Heart left ventricle (tissue), 16 donors: ENCODE data around the gene P2RX6. TPM values are rescaled to one million over a fixed set of nuclear protein-coding genes. Genes with fewer than 3 reads are reported as not detected.
A peak's percentile ranks its signal among the peaks of the same experiment; 100 is the strongest.

Experiments used
- ATAC-seq, 4 donors: fragments of 200-7000 bp; cut with Tn5 transposase; one replicate each; pipeline ENCODE4 v1.9.1; 2020 to 2022; ENCODE audit warnings: moderate library complexity in 4 of 4, mild to moderate bottlenecking in 3 of 4, moderate number of reproducible peaks in 1 of 4
- DNase-seq, 5 donors: peaks; one replicate each; pipeline ENCODE4 v3.0.0-alpha.2; 2020
- H3K27ac ChIP-seq, 12 donors: fragments of 200-600 bp; sonication (generic) in 4 of 12; one replicate each; pipeline versions ENCODE4 v1.5.0 to v1.8.0; 2016 to 2022; ENCODE audit warnings: mild to moderate bottlenecking in 2 of 12
- H3K27me3 ChIP-seq, 9 donors: fragments of 200-600 bp; sonication (generic) in 2 of 9; one replicate each; pipeline versions ENCODE4 v1.5.1 to v1.8.0; 2016 to 2022; ENCODE audit warnings: mild to moderate bottlenecking in 3 of 9
- H3K36me3 ChIP-seq, 9 donors: fragments of 200-600 bp; sonication (generic) in 2 of 9; one replicate each; pipeline versions ENCODE4 v1.5.0 to v1.8.0; 2018 to 2022; ENCODE audit warnings: mild to moderate bottlenecking in 2 of 9
- H3K4me1 ChIP-seq, 12 donors: fragments of 200-600 bp; sonication (generic) in 4 of 12; one replicate each; pipeline versions ENCODE4 v1.5.0 to v1.8.0; 2016 to 2022; ENCODE audit warnings: mild to moderate bottlenecking in 3 of 12
- H3K4me3 ChIP-seq, 12 donors: fragments of 200-600 bp; sonication (generic) in 4 of 12; one replicate each; pipeline versions ENCODE4 v1.5.0 to v1.8.0; 2017 to 2022; ENCODE audit warnings: mild to moderate bottlenecking in 9 of 12, moderate library complexity in 4 of 12
- H3K9me3 ChIP-seq, 12 donors: fragments of 200-600 bp; sonication (generic) in 4 of 12; one replicate each; pipeline versions ENCODE4 v1.5.0 to v1.8.0; 2016 to 2022; ENCODE audit warnings: mild to moderate bottlenecking in 1 of 12
- CTCF ChIP-seq, 12 donors: fragments of 200-600 bp; sonication (generic) in 4 of 12; IDR thresholded peaks; one replicate each; pipeline versions ENCODE4 v1.5.0 to v1.8.0; 2018 to 2022; ENCODE audit warnings: antibody characterized with exemption in 12 of 12, mild to moderate bottlenecking in 5 of 12
- POLR2A ChIP-seq, 2 donors: fragments of 450-650 bp; IDR thresholded peaks; one replicate each; pipeline ENCODE4 v1.6.1; 2017; ENCODE audit warnings: antibody characterized with exemption in 2 of 2, mild to moderate bottlenecking in 2 of 2, moderate library complexity in 2 of 2
- WGBS, 4 donors: extraction: QIAGEN DNeasy Blood & Tissue Kit in 2 of 4; methylation state at CpG; one replicate each; pipeline versions ENCODE4 v1.1.5 to v1.1.7; 2013 to 2018; 5-methylcytosine and 5-hydroxymethylcytosine counted together
- intact Hi-C, 10 donors: fragments of 100-400 bp; cut with DNase I; formaldehyde crosslinking; loops; one replicate each; pipeline versions ENCODE4 v1.11.1 to v1.14.2; 2022
- polyA plus RNA-seq, 2 donors: library from polyadenylated mRNA; stranded (reverse); fragments of 200-250 nt; gene quantifications; one replicate each; pipeline ENCODE4 v1.2.3, GENCODE V29; 2013
- total RNA-seq, 9 donors: library from RNA; depleted of rRNA in 2 of 9; stranded (reverse); fragments of >200 nt in 2 of 9; fragmentation: NEBNext Ultra II Directional in 3 of 9; extraction: Animal tissue kit (Norgen Biotek cat#: 25700) in 3 of 9; gene quantifications; one replicate each; pipeline versions ENCODE4 v1.1.0 to v1.2.4, GENCODE V29; 2016 to 2023
- donor health status: ischemic (EF 13 %, LVEDD 7.1; RV severe dilation, severe dysfunction).
- donor health status: healthy with polysubstance abuse.
- donor health status: DM: no; HTN: yes; CAD: no.
- donor health status: DM: no; HTN: no; CAD: no.
- donor health status: ischemic (EF 25% LVEDD 6.9; RV normal size, moderate dysfunction).
- donor health status: ischemic (EF 25% LVEDD 5.7; RV mildly dilated, moderate dysfunction).
- donor health status: healthy.
- donor health status: DM: yes; HTN: yes; CAD: no.
- donor health status: ischemic (EF 35%, LVEDD 5.7; RV mildly dilated, moderate dysfunction).
- donor health status: nonischemic (EF 11% LVEDD 7.7; RV severe dilation, severe dysfunction).
- donor health status: DM: yes; HTN: yes; CAD: no.
- donor health status: PGD.
- donor health status: ischemic (EF 29% LVEDD 5.4; RV normal size, mild dysfunction).
- donor health status: nonischemic (EF 23%, LVEDD 6.1; RV moderate dilation, normal function).

P2RX6 gene
- total and polyA plus RNA-seq, 11 donors: 0.06 to 4.8 (median 1.5) TPM

GRCh38 chr22:21030032-21030431 lies 15.1 kb downstream of the P2RX6 start:
- DNase-seq (no peak), ATAC-seq (no peak)
- no peak overlapping the region for H3K27ac ChIP-seq
- peaks cover 9 to 52% (median 22%) of the 10 kb centered on the region in 9 donors for H3K27me3 ChIP-seq
- intact Hi-C loops: loop anchor here in 1 of 10 donors (10.0 kb wide), 1 partner anchor 65 kb away; no protein-coding TSS in a partner anchor
- no peaks in the 10 kb centered on the region for H3K9me3 ChIP-seq
- H3K36me3 ChIP-seq: no peaks in the 10 kb centered on the region
- H3K4me3 ChIP-seq: no peak overlapping the region
- TF ChIP-seq POLR2A (IDR thresholded peaks at IDR 0.05) (no peak), CTCF (IDR thresholded peaks at IDR 0.05) (no peak)
- WGBS, 4 donors: 86 to 91% (median 87%) methylated on average over 15 of the region's 15 CpGs
- peaks cover 0 to 17% (median 6%) of the 10 kb centered on the region in 12 donors for H3K4me1 ChIP-seq

- 91 to 93% (median 92%) methylated on average over 39 to 40 of the region's 40 CpGs for WGBS, 4 donors
- H3K4me1 ChIP-seq: peaks cover 0 to 17% (median 6%) of the 10 kb centered on the region in 12 donors
- H3K4me3 ChIP-seq: no peak overlapping the region
- H3K27me3 ChIP-seq: peaks cover 9 to 52% (median 22%) of the 10 kb centered on the region in 9 donors
- DNase-seq: no peak
- no peak overlapping the region for H3K27ac ChIP-seq
- TF ChIP-seq POLR2A (IDR thresholded peaks at IDR 0.05): no peak
- no peak for TF ChIP-seq CTCF (IDR thresholded peaks at IDR 0.05)
- ATAC-seq: no peak
- no peaks in the 10 kb centered on the region for H3K9me3 ChIP-seq
- no peaks in the 10 kb centered on the region for H3K36me3 ChIP-seq
- intact Hi-C loops: loop anchor here in 1 of 10 donors (10.0 kb wide), 1 partner anchor 64 kb away; no protein-coding TSS in a partner anchor
Observed at GRCh38 chr22:21030621-21031544, 15.9 kb downstream of the P2RX6 start.

- peak in 1 of 4 donors; percentile 5 for ATAC-seq
- intact Hi-C loops: loop anchor here in 1 of 10 donors (10.0 kb wide), 1 partner anchor 63 kb away; no protein-coding TSS in a partner anchor
- DNase-seq: no peak
- TF ChIP-seq CTCF (IDR thresholded peaks at IDR 0.05) (no peak), POLR2A (IDR thresholded peaks at IDR 0.05) (no peak)
- Histone ChIP-seq H3K27ac (no peak overlapping the region), H3K27me3 (peaks cover 9 to 52% (median 22%) of the 10 kb centered on the region in 9 donors), H3K9me3 (no peaks in the 10 kb centered on the region), H3K4me3 (peak overlapping the region in 5 of 12 donors; percentile 41 to 51 (median 49)), H3K4me1 (peaks cover 0 to 17% (median 6%) of the 10 kb centered on the region in 12 donors), H3K36me3 (no peaks in the 10 kb centered on the region)
- WGBS, 4 donors: 76 to 90% (median 86%) methylated on average over 9 to 18 of the region's 18 CpGs
Observed at GRCh38 chr22:21031545-21032036, 16.6 kb downstream of the P2RX6 start.
